Smooth muscle cell (in vitro differentiated cells): Measurements from ENCODE around the gene SH3RF3. TPM values are rescaled to one million over a fixed set of nuclear protein-coding genes. Genes with fewer than 3 reads are reported as not detected.

Experiments
- DNase-seq: peaks from one replicate; lab custom pipeline; 2025; ENCODE audit not compliant: unreplicated experiment; lab: John Stamatoyannopoulos, UW
- H2AFZ ChIP-seq: fragments of 200-600 bp; sonication (generic); 2 replicates; pipeline ENCODE4 v1.6.0; 2016; ENCODE audit warnings: antibody characterized with exemption, low read depth, mild to moderate bottlenecking
- H3F3A ChIP-seq: fragments of 200-600 bp; sonication (generic); 2 replicates; pipeline ENCODE4 v1.6.0; 2017; ENCODE audit warnings: antibody characterized with exemption, low read depth
- H3K27ac ChIP-seq: fragments of 200-600 bp; sonication (generic); 2 replicates; pipeline ENCODE4 v1.5.1; 2016; ENCODE audit warnings: low read depth, mild to moderate bottlenecking
- H3K27me3 ChIP-seq: fragments of 200-600 bp; sonication (generic); 2 replicates; pipeline ENCODE4 v1.6.1; 2016; ENCODE audit warnings: low read depth, mild to moderate bottlenecking
- H3K36me3 ChIP-seq: fragments of 200-600 bp; sonication (generic); 2 replicates; pipeline ENCODE4 v1.5.1; 2016; ENCODE audit warnings: low read depth
- H3K4me1 ChIP-seq: fragments of 200-600 bp; sonication (generic); 2 replicates; pipeline ENCODE4 v1.5.1; 2016; ENCODE audit warnings: low read depth
- H3K4me2 ChIP-seq: fragments of 200-600 bp; sonication (generic); 2 replicates; pipeline ENCODE4 v1.6.0; 2016; ENCODE audit warnings: mild to moderate bottlenecking
- H3K4me3 ChIP-seq: fragments of 200-600 bp; sonication (generic); 2 replicates; pipeline ENCODE4 v1.5.1; 2016; ENCODE audit warnings: mild to moderate bottlenecking
- H3K79me2 ChIP-seq: fragments of 200-600 bp; sonication (generic); 2 replicates; pipeline ENCODE4 v1.6.0; 2016; ENCODE audit warnings: low read depth, mild to moderate bottlenecking
- H3K9ac ChIP-seq: fragments of 200-600 bp; sonication (generic); 2 replicates; pipeline ENCODE4 v1.6.0; 2016; ENCODE audit warnings: low read depth
- H3K9me3 ChIP-seq: fragments of 200-600 bp; sonication (generic); replicated peaks from 2 replicates; pipeline ENCODE4 v1.5.1; 2016; ENCODE audit warnings: low read depth
- H4K20me1 ChIP-seq: fragments of 200-600 bp; sonication (generic); 2 replicates; pipeline ENCODE4 v1.6.0; 2016; ENCODE audit warnings: low read depth
- WGBS: methylation state at CpG from one replicate; pipeline ENCODE4 v1.1.7; 2016; ENCODE audit warnings: low lambda C conversion rate; 5-methylcytosine and 5-hydroxymethylcytosine counted together
- polyA plus RNA-seq: library from polyadenylated mRNA; unstranded; fragments of >200 nt; fragmentation: Nextera tagmentation; extraction: Ambion mirVana; gene quantifications from 2 replicates; pipeline ENCODE4 v1.2.1, GENCODE V29; 2016
- total RNA-seq: library from RNA; depleted of rRNA; stranded (reverse); fragments of >200 nt; gene quantifications from 2 replicates; pipeline ENCODE4 v1.2.3, GENCODE V29; 2014
- TF ChIP-seq, protein P1 (sequence below): fragments of 200-600 bp; sonication (generic); IDR thresholded peaks from 2 replicates; pipeline ENCODE4 v1.5.1; 2017; ENCODE audit warnings: borderline replicate concordance, mild to moderate bottlenecking, antibody characterized with exemption; ENCODE audit not compliant: insufficient read depth, poor library complexity, severe bottlenecking

SH3RF3 gene
- total and polyA plus RNA-seq, 2 experiments from 2014 or later, result 6.6 to 11.8 TPM

DNA sequence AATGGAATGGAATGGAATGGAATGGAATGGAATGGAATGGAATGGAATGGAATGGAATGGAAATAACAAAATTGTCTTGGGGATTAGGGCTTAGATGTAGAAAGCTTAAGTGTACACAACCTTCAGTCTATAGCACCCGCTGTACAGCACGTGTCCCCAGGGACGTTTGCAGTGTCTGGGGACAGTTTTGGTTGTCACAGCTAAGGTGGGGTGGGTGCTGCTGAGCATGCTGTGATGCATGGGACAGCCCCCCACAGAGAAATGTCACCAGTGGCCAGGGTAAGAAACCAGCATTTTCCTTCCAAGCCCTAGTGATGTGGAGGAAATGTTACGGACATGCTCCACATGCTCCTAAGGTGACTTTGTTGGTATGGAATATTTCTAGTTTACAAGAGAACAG is 70.8 kb downstream of the SH3RF3 start:
- Histone ChIP-seq H3K27me3 (no peaks in the 10 kb centered on the region), H3K9me3 (no peaks in the 10 kb centered on the region), H3K27ac (no peak overlapping the region), H3K4me1 (no peaks in the 10 kb centered on the region), H4K20me1 (peaks cover 90% of the 10 kb centered on the region), H3K9ac (no peak overlapping the region), H2AFZ (no peak overlapping the region), H3K4me3 (no peak overlapping the region), H3K79me2 (peaks cover 30% of the 10 kb centered on the region), H3K4me2 (no peak overlapping the region), H3K36me3 (no peaks in the 10 kb centered on the region), H3F3A (no peaks in the 10 kb centered on the region)
- DNase-seq, result no peak
- 99% methylated on average over 4 of the region's 4 CpGs for WGBS
- TF ChIP-seq, protein P1, sequence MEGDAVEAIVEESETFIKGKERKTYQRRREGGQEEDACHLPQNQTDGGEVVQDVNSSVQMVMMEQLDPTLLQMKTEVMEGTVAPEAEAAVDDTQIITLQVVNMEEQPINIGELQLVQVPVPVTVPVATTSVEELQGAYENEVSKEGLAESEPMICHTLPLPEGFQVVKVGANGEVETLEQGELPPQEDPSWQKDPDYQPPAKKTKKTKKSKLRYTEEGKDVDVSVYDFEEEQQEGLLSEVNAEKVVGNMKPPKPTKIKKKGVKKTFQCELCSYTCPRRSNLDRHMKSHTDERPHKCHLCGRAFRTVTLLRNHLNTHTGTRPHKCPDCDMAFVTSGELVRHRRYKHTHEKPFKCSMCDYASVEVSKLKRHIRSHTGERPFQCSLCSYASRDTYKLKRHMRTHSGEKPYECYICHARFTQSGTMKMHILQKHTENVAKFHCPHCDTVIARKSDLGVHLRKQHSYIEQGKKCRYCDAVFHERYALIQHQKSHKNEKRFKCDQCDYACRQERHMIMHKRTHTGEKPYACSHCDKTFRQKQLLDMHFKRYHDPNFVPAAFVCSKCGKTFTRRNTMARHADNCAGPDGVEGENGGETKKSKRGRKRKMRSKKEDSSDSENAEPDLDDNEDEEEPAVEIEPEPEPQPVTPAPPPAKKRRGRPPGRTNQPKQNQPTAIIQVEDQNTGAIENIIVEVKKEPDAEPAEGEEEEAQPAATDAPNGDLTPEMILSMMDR, result no peak

DNA sequence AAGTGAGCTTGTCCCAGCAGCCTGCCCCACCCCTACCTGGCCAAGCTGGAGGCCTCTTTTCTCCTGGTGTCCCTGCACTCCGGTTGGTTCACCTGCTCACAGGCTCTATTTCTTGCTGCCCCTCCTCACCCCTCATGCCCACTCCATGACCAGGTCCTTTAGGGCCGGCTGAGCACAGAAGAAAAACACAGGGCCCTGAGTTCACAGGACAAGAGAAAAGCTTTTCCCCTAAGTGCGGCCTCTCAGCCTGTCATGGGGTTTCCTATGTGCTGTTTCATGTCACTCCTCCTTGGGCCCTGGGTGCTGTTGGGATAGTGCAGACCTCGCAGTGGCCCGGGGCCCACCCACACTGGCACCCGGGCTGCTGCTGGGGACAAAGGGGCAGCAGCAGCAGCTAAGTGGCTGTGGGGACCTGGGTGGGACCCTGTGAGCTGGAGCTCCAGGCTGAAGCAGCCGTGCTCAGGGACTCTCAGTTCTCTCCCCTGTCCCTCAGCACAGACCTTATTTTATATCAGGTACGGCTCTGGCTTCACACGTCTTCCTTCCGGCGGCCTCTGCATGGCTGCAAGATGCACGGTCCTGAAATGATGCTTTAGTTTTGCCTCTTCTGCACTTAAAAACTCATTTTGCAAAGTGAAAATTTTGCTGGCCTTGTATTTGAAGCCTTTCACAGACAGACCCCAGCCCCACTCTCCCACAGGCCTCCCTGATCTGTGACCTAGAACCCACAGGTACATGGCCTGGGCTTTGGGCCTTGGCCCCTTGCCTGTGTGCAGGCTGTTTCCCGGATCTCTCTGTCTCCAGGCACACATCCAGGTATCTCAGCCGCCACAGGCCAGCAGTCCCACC is 71.8 kb downstream of the SH3RF3 start:
- H3K4me3 ChIP-seq, result no peak overlapping the region
- DNase-seq, result no peak
- H3K4me1 ChIP-seq, result no peaks in the 10 kb centered on the region
- H2AFZ ChIP-seq, result no peak overlapping the region
- no peak overlapping the region for H3K27ac ChIP-seq
- WGBS, result 88% methylated on average over 14 of the region's 14 CpGs
- H3K4me2 ChIP-seq, result no peak overlapping the region
- H4K20me1 ChIP-seq, result peaks cover 87% of the 10 kb centered on the region
- TF ChIP-seq, protein P1, result no peak
- no peaks in the 10 kb centered on the region for H3F3A ChIP-seq
- no peaks in the 10 kb centered on the region for H3K27me3 ChIP-seq
- H3K9me3 ChIP-seq, result no peaks in the 10 kb centered on the region
- H3K9ac ChIP-seq, result no peak overlapping the region
- peaks cover 30% of the 10 kb centered on the region for H3K79me2 ChIP-seq
- H3K36me3 ChIP-seq, result no peaks in the 10 kb centered on the region

DNA sequence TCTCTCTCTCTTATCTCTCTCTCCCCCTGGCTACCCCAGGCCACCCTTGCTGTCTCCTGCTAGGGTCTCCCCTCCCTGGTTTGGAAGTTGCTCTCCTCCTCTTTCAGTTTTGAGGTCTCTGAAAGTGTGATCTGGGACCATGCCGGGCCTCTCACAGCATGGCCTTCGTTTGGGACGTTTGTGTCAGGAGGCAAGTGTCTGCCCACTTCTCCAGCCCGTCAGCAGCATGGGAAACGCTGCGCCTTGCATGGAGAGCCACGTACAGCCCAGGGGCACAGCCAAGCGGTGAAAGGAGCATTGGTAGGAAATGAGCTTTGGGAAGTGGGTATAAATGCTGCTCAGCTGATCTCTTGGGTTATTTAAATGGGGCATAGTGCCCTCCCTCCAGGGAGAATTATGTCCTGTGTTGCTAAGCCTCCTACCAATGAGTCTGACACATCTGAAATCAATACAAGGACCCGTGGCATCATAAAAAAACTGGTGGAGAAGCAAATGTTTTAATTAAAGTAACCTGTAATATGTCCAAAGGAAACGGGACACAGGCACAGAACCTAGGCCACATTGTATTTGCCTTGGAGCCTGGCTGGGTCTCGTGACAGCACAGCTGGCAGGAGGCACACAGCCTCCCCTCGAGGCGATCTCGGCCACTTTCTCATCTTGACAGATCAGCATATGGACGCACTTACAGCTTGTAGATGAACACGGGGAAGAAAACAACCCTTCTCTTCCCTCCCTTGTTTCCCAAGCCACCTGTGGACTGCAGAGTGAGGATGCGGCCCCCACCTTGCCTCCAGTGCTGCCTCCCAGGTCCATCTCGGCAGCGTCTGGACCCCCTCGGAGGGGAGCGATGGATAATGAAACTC is 72.7 kb downstream of the SH3RF3 start:
- TF ChIP-seq, protein P1, result no peak
- H2AFZ ChIP-seq, result no peak overlapping the region
- H4K20me1 ChIP-seq, result peaks cover 84% of the 10 kb centered on the region
- H3F3A ChIP-seq, result no peaks in the 10 kb centered on the region
- no peaks in the 10 kb centered on the region for H3K27me3 ChIP-seq
- no peak overlapping the region for H3K4me3 ChIP-seq
- no peak overlapping the region for H3K9ac ChIP-seq
- no peak for DNase-seq
- H3K27ac ChIP-seq, result no peak overlapping the region
- H3K4me1 ChIP-seq, result no peaks in the 10 kb centered on the region
- H3K79me2 ChIP-seq, result peaks cover 29% of the 10 kb centered on the region
- H3K36me3 ChIP-seq, result no peaks in the 10 kb centered on the region
- H3K9me3 ChIP-seq, result no peaks in the 10 kb centered on the region
- no peak overlapping the region for H3K4me2 ChIP-seq
- WGBS, result 85% methylated on average over 21 of the region's 21 CpGs
